HL-60/S4 treated with retinoic acid at 250 ng/mL for 4 days and 3 days (cell line): ENCODE measurements around the gene COBLL1.

Experiments
- in situ Hi-C: fragments of 300-500 bp; cut with MboI; formaldehyde crosslinking; loops from 2 replicates; pipeline ENCODE4 v1.7.0; 2022; ENCODE audit warnings: low sequenced_read_pairs

The COBLL1 gene

GRCh38 chr2:164792316-164793170 lies 49.1 kb downstream of the COBLL1 start:
- in situ Hi-C loops, result no loop called here

GRCh38 chr2:164789968-164790367 lies 51.7 kb downstream of the COBLL1 start:
- in situ Hi-C loops, result no loop called here

- in situ Hi-C loops, result no loop called here
Observed at GRCh38 chr2:164786787-164787186, 54.8 kb downstream of the COBLL1 start.

- in situ Hi-C loops, result no loop called here
Observed at GRCh38 chr2:164785457-164785856, 56.2 kb downstream of the COBLL1 start.

- in situ Hi-C loops, result no loop called here
Observed at GRCh38 chr2:164784376-164784775, 57.2 kb downstream of the COBLL1 start.

GRCh38 chr2:164782323-164782722 lies 59.3 kb downstream of the COBLL1 start:
- in situ Hi-C loops, result no loop called here

- in situ Hi-C loops, result no loop called here
Observed at GRCh38 chr2:164781394-164781793, 60.2 kb downstream of the COBLL1 start.

GRCh38 chr2:164780611-164781178 lies 60.9 kb downstream of the COBLL1 start:
- in situ Hi-C loops, result no loop called here

- in situ Hi-C loops, result no loop called here
Observed at GRCh38 chr2:164779383-164780057, 62.1 kb downstream of the COBLL1 start.

GRCh38 chr2:164778723-164779122 lies 62.9 kb downstream of the COBLL1 start:
- in situ Hi-C loops, result no loop called here

- in situ Hi-C loops, result no loop called here
Observed at GRCh38 chr2:164777847-164778461, 63.7 kb downstream of the COBLL1 start.

- in situ Hi-C loops, result no loop called here
Observed at GRCh38 chr2:164773635-164774034, 68.0 kb downstream of the COBLL1 start.

- in situ Hi-C loops, result no loop called here
Observed at GRCh38 chr2:164773091-164773490, 68.5 kb downstream of the COBLL1 start.

GRCh38 chr2:164771897-164772296 lies 69.7 kb downstream of the COBLL1 start:
- in situ Hi-C loops, result no loop called here

GRCh38 chr2:164770421-164770916 lies 71.2 kb downstream of the COBLL1 start:
- in situ Hi-C loops, result no loop called here

GRCh38 chr2:164766954-164767320 lies 74.7 kb downstream of the COBLL1 start:
- in situ Hi-C loops, result no loop called here

GRCh38 chr2:164766216-164766953 lies 75.2 kb downstream of the COBLL1 start:
- in situ Hi-C loops, result no loop called here

GRCh38 chr2:164764996-164765395 lies 76.6 kb downstream of the COBLL1 start:
- in situ Hi-C loops, result no loop called here

GRCh38 chr2:164764474-164764873 lies 77.1 kb downstream of the COBLL1 start:
- in situ Hi-C loops, result no loop called here

GRCh38 chr2:164763431-164763830 lies 78.2 kb downstream of the COBLL1 start:
- in situ Hi-C loops, result no loop called here
